Stimulated activated CD4-positive, alpha-beta T cell treated with anti-CD3 and anti-CD28 coated beads, TNF-alpha, amount 100 ng/mL, for 24 hours (primary cell): ENCODE results near the gene HHAT.

Source experiments
- DNase-seq, 3 experiments: peaks; one replicate each; pipeline ENCODE4 v3.0.0-alpha.2; 2020; ENCODE audit warnings: low read depth in 3 of 3

The HHAT gene

GRCh38 chr1:210328746-210329503, at the start of gene HHAT:
Gene HHAT (plus strand): TSS chr1:210328902. CDS start chr1:210348976, 20,074 bp downstream.
- peak; percentile 34 to 65 (median 43) for DNase-seq

- no peak for DNase-seq
Measured at GRCh38 chr1:210280221-210280620, 48.5 kb upstream of the HHAT start.

- DNase-seq: no peak
Measured at GRCh38 chr1:210288116-210288515, 40.6 kb upstream of the HHAT start.

- no peak for DNase-seq
Measured at GRCh38 chr1:210289248-210289647, 39.5 kb upstream of the HHAT start.

GRCh38 chr1:210291081-210291764, 37.5 kb upstream of the HHAT start:
- no peak for DNase-seq

- no peak for DNase-seq
Measured at GRCh38 chr1:210291786-210292230, 36.9 kb upstream of the HHAT start.

GRCh38 chr1:210292231-210292871, 36.4 kb upstream of the HHAT start:
- peak in 1 of 3 experiments; percentile 52 for DNase-seq

GRCh38 chr1:210293171-210293607, 35.5 kb upstream of the HHAT start:
- DNase-seq: no peak

- no peak for DNase-seq
Measured at GRCh38 chr1:210294999-210295745, 33.5 kb upstream of the HHAT start.

GRCh38 chr1:210296682-210297081, 32.0 kb upstream of the HHAT start:
- DNase-seq: no peak

- no peak for DNase-seq
Measured at GRCh38 chr1:210298296-210298695, 30.4 kb upstream of the HHAT start.

GRCh38 chr1:210298936-210299335, 29.8 kb upstream of the HHAT start:
- no peak for DNase-seq

- DNase-seq: no peak
Measured at GRCh38 chr1:210299501-210299900, 29.2 kb upstream of the HHAT start.

GRCh38 chr1:210300923-210301614, 27.6 kb upstream of the HHAT start:
- DNase-seq: no peak

GRCh38 chr1:210301615-210302000, 27.1 kb upstream of the HHAT start:
- DNase-seq: no peak

- DNase-seq: no peak
Measured at GRCh38 chr1:210302501-210302900, 26.2 kb upstream of the HHAT start.

- DNase-seq: no peak
Measured at GRCh38 chr1:210303391-210303790, 25.3 kb upstream of the HHAT start.

GRCh38 chr1:210310562-210311153, 18.0 kb upstream of the HHAT start:
- DNase-seq: no peak

GRCh38 chr1:210311726-210312493, 16.8 kb upstream of the HHAT start:
- DNase-seq: no peak

- no peak for DNase-seq
Measured at GRCh38 chr1:210313046-210313595, 15.6 kb upstream of the HHAT start.
